ENCODE data around the gene KLHL8. TPM values are rescaled to one million over a fixed set of nuclear protein-coding genes. Genes with fewer than 3 reads are reported as not detected.

The KLHL8 gene
- total RNA-seq, 2 donors from 2014 or later: 6.8 to 7.9 TPM

GRCh38 chr4:87188048-87188447 lies 32.4 kb downstream of the KLHL8 start:
- Mint-ChIP-seq H3K4me3 (no peak overlapping the region), H3K4me1 (peaks cover 5% of the 10 kb centered on the region), H3K36me3 (ENCODE audit: low read depth) (no peaks in the 10 kb centered on the region), H3K27me3 (no peaks in the 10 kb centered on the region), H3K27ac (no peak overlapping the region)
- ATAC-seq: no peak
- DNase-seq: no peak
- H3K9me3 ChIP-seq (ENCODE audit: control insufficient read depth, low read length, poor library complexity, severe bottlenecking): no peaks in the 10 kb centered on the region

DNA sequence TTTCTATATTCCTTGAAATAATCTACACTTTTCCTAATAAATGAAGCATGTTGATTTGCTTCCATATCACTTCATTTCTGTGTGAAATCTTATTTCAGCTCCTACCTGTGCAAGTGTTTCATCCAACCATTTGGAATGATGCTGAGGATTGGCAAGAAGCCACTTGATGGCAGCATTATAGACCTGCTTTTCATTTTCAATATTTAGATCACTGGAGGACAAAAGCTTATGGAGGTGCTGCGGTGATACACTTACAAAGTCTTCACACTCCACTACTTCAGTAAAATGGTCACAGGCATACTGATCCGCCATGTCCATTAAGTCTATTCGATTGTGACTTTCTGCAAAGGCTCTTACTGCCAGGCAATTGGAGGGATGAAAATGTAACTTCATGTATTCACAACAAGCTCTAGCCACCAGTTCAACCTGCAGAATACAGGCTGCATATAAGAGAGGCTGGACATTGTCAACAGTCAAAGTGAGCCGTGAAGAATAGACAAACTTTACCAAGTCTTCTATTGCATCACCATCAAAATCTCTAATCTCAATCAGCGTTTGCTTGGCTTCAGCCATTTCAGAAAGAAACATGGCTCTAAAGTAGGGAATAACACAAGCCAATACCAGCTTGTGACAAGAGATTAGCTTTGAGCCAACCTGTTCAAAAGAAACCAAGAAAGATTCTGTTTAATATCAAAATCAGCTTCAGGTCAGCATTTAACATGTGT lies 35.1 kb downstream of the KLHL8 start:
- no peaks in the 10 kb centered on the region for H3K9me3 ChIP-seq (ENCODE audit: control insufficient read depth, low read length, poor library complexity, severe bottlenecking)
- H3K4me3 Mint-ChIP-seq: no peak overlapping the region
- peaks cover 2% of the 10 kb centered on the region for H3K4me1 Mint-ChIP-seq
- H3K27me3 Mint-ChIP-seq: no peaks in the 10 kb centered on the region
- DNase-seq (no peak), ATAC-seq (no peak)
- no peaks in the 10 kb centered on the region for H3K36me3 Mint-ChIP-seq (ENCODE audit: low read depth)
- no peak overlapping the region for H3K27ac Mint-ChIP-seq

- ATAC-seq: no peak
- no peaks in the 10 kb centered on the region for H3K36me3 Mint-ChIP-seq (ENCODE audit: low read depth)
- DNase-seq: no peak
- no peak overlapping the region for H3K4me3 Mint-ChIP-seq
- peaks cover 4% of the 10 kb centered on the region for H3K4me1 Mint-ChIP-seq
- H3K27ac Mint-ChIP-seq: no peak overlapping the region
- H3K27me3 Mint-ChIP-seq: no peaks in the 10 kb centered on the region
- no peaks in the 10 kb centered on the region for H3K9me3 ChIP-seq (ENCODE audit: control insufficient read depth, low read length, poor library complexity, severe bottlenecking)
Observed at GRCh38 chr4:87180767-87181166, 39.7 kb downstream of the KLHL8 start.

DNA sequence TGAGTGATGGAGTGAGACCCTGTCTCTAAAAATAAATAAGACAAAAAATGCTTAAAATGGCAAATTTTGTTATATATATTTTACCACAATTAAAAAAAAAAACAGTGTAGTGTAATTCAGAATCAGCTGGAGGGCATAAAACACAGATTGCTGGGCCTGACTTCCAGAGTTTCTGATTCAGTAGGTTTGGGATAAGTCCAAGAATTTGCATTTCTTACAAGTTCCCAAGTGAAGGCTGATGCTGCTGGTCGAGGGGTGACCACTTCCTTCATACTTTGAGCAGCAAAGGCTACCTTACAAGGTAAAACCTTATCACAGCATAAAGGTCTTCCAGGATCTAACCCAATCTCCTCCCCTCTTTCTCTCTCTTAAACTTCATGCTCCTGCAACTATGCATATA lies 40.7 kb downstream of the KLHL8 start:
- DNase-seq (no peak), ATAC-seq (no peak)
- no peaks in the 10 kb centered on the region for H3K27me3 Mint-ChIP-seq
- H3K4me3 Mint-ChIP-seq: no peak overlapping the region
- no peak overlapping the region for H3K27ac Mint-ChIP-seq
- peaks cover 4% of the 10 kb centered on the region for H3K4me1 Mint-ChIP-seq
- H3K36me3 Mint-ChIP-seq (ENCODE audit: low read depth): peaks cover 4% of the 10 kb centered on the region
- no peaks in the 10 kb centered on the region for H3K9me3 ChIP-seq (ENCODE audit: control insufficient read depth, low read length, poor library complexity, severe bottlenecking)

GRCh38 chr4:87174672-87175071 lies 45.7 kb downstream of the KLHL8 start:
- peaks cover 8% of the 10 kb centered on the region for H3K36me3 Mint-ChIP-seq (ENCODE audit: low read depth)
- no peak overlapping the region for H3K27ac Mint-ChIP-seq
- H3K4me1 Mint-ChIP-seq: no peaks in the 10 kb centered on the region
- no peaks in the 10 kb centered on the region for H3K27me3 Mint-ChIP-seq
- DNase-seq (no peak), ATAC-seq (no peak)
- no peak overlapping the region for H3K4me3 Mint-ChIP-seq
- H3K9me3 ChIP-seq (ENCODE audit: control insufficient read depth, low read length, poor library complexity, severe bottlenecking): no peaks in the 10 kb centered on the region

- Mint-ChIP-seq H3K4me3 (no peak overlapping the region), H3K27me3 (no peaks in the 10 kb centered on the region), H3K27ac (no peak overlapping the region), H3K4me1 (no peaks in the 10 kb centered on the region), H3K36me3 (ENCODE audit: low read depth) (peaks cover 8% of the 10 kb centered on the region)
- ATAC-seq: no peak
- H3K9me3 ChIP-seq (ENCODE audit: control insufficient read depth, low read length, poor library complexity, severe bottlenecking): peaks cover 4% of the 10 kb centered on the region
- DNase-seq: no peak
Observed at GRCh38 chr4:87171944-87172343, 48.5 kb downstream of the KLHL8 start.

- peak overlapping the region; percentile 45 for H3K27ac Mint-ChIP-seq
- H3K27me3 Mint-ChIP-seq: no peaks in the 10 kb centered on the region
- peaks cover 3% of the 10 kb centered on the region for H3K4me1 Mint-ChIP-seq
- DNase-seq (no peak), ATAC-seq (no peak)
- H3K36me3 Mint-ChIP-seq (ENCODE audit: low read depth): peaks cover 2% of the 10 kb centered on the region
- H3K9me3 ChIP-seq (ENCODE audit: control insufficient read depth, low read length, poor library complexity, severe bottlenecking): peaks cover 4% of the 10 kb centered on the region
- H3K4me3 Mint-ChIP-seq: no peak overlapping the region
Observed at GRCh38 chr4:87166296-87166854, 54.0 kb downstream of the KLHL8 start.

- H3K27ac Mint-ChIP-seq: peak overlapping the region; percentile 45
- ATAC-seq (no peak), DNase-seq (no peak)
- H3K9me3 ChIP-seq (ENCODE audit: control insufficient read depth, low read length, poor library complexity, severe bottlenecking): peaks cover 4% of the 10 kb centered on the region
- no peak overlapping the region for H3K4me3 Mint-ChIP-seq
- H3K4me1 Mint-ChIP-seq: peaks cover 3% of the 10 kb centered on the region
- H3K36me3 Mint-ChIP-seq (ENCODE audit: low read depth): peaks cover 2% of the 10 kb centered on the region
- no peaks in the 10 kb centered on the region for H3K27me3 Mint-ChIP-seq
Observed at GRCh38 chr4:87165892-87166291, 54.5 kb downstream of the KLHL8 start.

- no peaks in the 10 kb centered on the region for H3K27me3 Mint-ChIP-seq
- no peak overlapping the region for H3K4me3 Mint-ChIP-seq
- H3K4me1 Mint-ChIP-seq: peaks cover 3% of the 10 kb centered on the region
- H3K9me3 ChIP-seq (ENCODE audit: control insufficient read depth, low read length, poor library complexity, severe bottlenecking): no peaks in the 10 kb centered on the region
- H3K36me3 Mint-ChIP-seq (ENCODE audit: low read depth): no peaks in the 10 kb centered on the region
- DNase-seq: no peak
- H3K27ac Mint-ChIP-seq: no peak overlapping the region
- ATAC-seq: no peak
Observed at GRCh38 chr4:87153078-87153870, 67.1 kb downstream of the KLHL8 start.

GRCh38 chr4:87152310-87153041 lies 67.9 kb downstream of the KLHL8 start:
- ATAC-seq (no peak), DNase-seq (no peak)
- H3K27ac Mint-ChIP-seq: no peak overlapping the region
- no peaks in the 10 kb centered on the region for H3K36me3 Mint-ChIP-seq (ENCODE audit: low read depth)
- peaks cover 3% of the 10 kb centered on the region for H3K4me1 Mint-ChIP-seq
- no peaks in the 10 kb centered on the region for H3K9me3 ChIP-seq (ENCODE audit: control insufficient read depth, low read length, poor library complexity, severe bottlenecking)
- H3K4me3 Mint-ChIP-seq: no peak overlapping the region
- H3K27me3 Mint-ChIP-seq: no peaks in the 10 kb centered on the region

- DNase-seq: no peak
- Mint-ChIP-seq H3K27ac (peak overlapping the region; percentile 11), H3K36me3 (ENCODE audit: low read depth) (no peaks in the 10 kb centered on the region), H3K4me1 (peaks cover 3% of the 10 kb centered on the region), H3K4me3 (no peak overlapping the region), H3K27me3 (no peaks in the 10 kb centered on the region)
- H3K9me3 ChIP-seq (ENCODE audit: control insufficient read depth, low read length, poor library complexity, severe bottlenecking): no peaks in the 10 kb centered on the region
- no peak for ATAC-seq
Observed at GRCh38 chr4:87151730-87152129, 68.7 kb downstream of the KLHL8 start.

DNA sequence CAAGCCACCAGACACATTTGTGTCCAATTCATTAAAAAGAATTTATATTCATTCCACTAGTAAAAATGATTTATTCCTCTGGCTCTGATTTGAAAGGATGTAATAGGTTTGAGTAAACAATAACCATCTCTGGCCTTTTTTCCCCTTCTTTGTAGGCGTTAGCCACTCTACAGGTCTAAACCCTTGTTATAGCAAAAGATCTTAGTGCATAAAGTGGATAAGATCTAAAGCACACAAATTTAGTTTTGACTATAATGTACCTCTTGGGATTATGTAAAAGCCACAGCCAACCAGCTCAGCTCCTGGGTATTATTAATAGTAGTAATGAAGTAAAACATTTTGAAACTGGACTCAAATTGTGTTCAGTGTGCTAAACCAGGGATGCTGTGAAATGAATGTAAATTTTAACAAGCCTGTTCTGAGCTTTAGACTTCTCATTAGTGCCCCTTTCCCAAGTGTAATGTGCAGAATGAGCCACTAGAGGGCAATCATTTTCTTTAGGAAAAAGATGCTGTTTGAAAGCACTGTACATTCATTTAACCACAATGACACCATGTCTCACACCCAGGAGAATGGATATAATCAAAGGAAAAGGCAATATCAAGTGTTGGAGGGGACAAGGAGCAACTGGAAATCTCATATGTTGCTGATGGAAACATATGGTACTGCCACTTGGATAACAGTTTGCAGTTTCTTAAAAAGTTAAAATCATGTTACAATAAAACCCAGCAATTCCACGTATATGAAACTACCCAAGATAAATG lies 69.7 kb downstream of the KLHL8 start:
- Mint-ChIP-seq H3K4me1 (peaks cover 4% of the 10 kb centered on the region), H3K36me3 (ENCODE audit: low read depth) (no peaks in the 10 kb centered on the region), H3K27me3 (no peaks in the 10 kb centered on the region), H3K4me3 (no peak overlapping the region), H3K27ac (peak overlapping the region; percentile 11)
- H3K9me3 ChIP-seq (ENCODE audit: control insufficient read depth, low read length, poor library complexity, severe bottlenecking): no peaks in the 10 kb centered on the region
- peak in 1 of 3 donors; percentile 46 for DNase-seq
- peak; percentile 84 for ATAC-seq

Measured in T-helper 17 cell (primary cell).